GM20431 (cell line): ENCODE measurements around the gene GORASP1.

ENCODE experiments used
- in situ Hi-C: fragments of 300-500 bp; cut with MseI, MboI; formaldehyde crosslinking; loops from one replicate; pipeline ENCODE4 v1.15.0; 2020; ENCODE audit warnings: low sequenced_read_pairs; ENCODE audit not compliant: unreplicated experiment

GORASP1 gene

DNA sequence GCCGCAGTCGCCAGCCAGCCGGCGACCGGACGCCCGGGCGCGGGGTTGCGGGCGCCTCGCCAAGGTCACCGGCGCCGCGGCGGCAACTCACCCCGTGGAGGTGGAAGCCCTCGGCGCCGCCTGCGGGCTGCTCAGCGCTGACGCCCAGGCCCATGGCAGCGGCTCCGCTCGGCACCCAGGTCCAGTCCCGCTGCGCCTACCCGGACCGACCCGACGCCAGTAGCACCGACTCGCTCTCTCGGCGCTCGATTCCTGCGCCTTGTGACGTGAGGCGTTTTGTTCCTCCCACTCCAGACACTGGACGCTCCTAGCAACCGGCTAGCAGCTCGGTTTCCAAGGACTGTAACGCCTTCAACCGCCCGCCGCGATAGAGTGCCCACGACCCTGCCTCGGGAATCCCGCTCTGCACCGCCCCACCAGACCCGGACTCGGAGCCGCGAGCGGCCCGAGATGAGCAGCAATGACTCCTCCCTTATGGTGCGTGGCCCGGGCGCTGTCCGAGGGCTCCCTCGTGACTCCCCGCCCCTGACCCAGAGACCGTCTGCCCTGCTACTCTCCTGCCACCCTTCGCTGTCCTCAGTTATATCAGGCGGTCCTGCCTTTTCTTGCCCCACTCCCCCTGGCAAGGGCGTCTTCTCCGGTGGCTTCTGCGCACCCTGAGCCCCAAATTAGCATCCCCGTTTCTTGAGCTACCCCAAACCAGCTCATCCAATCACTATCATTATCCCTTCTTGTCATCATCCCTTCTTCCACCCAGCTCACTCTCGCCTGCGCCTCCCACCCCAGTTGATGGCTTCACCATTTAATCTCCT lies at the start of gene GORASP1, which contains the start of gene TTC21A:
GORASP1 (minus strand) TSS at position 240 of the 812 bp plus-strand sequence; CDS start at position 154, 86 bp downstream.
TTC21A (plus strand) TSS at position 293 of the 812 bp plus-strand sequence; CDS start at position 451, 158 bp downstream.
- in situ Hi-C loops: no loop called here

DNA sequence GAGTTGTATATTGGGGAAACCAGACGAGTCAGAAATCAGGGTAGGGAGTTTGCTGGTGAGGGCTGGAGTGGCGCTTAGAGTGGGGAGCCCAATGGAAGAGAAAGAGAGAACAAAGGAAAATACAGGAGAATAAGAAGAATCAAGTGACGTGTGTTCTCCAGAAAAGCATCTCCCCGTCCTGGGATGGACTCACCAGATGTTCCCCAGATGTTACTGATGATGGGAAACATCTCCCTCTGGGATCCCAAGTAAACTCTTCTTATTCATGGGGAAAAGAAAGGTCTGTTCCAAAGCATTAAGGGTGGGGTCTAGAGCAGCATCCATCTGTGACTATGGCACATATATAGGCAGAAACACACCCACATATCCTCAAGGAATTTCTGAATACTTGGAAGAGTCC lies 49.0 kb upstream of the GORASP1 start:
- in situ Hi-C loops: no loop called here

DNA sequence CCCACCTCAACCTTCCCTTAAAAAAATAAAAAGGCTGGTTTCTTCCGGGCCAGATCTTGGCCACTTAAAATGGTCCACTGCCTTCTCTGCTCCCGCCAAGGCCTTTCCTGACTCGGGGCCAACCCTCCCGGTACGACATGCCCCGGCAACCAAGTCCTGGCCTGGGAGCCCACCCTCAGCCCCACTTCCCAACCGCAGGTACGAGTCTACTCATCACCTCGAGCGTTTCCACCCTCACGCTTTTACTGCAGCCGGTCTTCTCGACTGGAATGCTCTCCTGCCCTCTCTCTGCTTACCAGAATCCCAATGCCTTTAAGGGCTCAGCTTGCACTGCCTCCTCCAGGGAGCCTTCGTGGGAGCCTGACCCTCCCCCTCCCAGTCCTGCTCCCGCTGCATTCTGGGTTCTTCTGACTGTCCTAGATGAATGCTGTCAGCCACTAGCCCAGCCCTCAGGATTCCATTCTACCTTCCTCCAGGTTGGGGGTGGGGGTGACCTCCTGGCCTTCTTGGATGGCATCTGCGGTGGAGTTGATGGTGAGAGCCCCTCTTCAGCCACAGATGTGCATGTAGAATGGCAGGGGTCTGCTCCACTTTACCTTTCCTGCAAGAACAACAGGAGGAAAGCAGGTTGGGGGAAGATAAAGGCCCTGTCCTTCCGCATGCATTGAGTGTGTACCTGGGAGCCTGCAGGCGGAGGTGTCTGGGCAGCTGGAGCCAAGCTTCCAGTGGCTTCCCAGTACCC lies 47.0 kb upstream of the GORASP1 start:
- in situ Hi-C loops: no loop called here

DNA sequence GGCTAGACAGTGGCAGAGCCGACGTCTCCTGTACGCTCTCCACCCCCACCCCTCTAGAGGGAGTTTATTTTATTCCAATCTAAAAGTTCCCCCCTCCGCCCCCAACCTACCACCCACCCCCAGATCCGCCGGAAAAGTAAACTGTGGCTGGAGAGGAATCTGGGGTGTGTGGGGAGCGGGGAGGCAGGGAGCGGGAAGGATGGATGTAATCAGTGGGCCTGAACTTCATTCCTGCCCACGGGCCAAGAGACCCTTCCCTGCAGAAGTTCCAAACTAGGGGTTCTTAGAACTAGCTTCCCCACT lies 46.5 kb upstream of the GORASP1 start:
- in situ Hi-C loops: no loop called here

DNA sequence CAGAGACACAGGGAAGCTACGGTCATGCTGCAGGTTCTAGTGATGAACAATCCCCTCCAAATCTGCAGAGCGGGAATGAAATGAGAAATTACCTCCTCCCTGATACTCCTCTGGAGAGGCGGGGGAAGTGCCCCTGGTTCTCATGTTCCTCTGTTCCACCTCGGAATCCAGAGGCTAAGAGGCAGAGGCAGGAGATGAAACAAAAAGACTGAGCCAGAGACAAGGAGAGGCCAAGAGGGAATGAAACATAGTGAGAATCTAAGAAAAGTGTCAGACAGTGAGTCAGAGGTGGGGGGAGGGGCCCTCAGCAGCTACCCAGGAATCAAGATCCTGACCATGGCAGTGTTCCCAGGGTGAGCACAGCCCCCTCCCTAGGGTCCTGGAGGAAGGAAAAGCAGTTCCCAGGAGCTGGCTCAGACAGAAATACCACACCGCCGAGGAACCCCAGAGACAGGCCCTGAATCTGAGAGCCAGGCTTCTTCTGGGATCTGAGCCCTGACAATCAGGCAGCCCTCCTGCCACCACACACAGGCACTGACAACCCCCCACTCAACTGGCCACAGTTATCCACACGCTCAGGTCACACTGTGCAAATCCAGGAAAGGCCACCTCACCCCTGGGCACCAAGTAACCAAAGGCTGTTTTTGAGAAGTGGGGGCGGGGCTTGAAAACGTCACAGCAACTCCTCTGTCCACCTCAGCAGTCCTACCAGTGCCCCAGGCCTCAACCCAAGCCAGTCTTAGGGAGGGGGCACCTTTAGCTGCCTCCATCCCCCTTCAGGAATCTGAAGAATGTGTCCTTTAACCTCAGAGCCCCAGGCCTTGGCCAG lies 43.6 kb upstream of the GORASP1 start:
- in situ Hi-C loops: no loop called here

DNA sequence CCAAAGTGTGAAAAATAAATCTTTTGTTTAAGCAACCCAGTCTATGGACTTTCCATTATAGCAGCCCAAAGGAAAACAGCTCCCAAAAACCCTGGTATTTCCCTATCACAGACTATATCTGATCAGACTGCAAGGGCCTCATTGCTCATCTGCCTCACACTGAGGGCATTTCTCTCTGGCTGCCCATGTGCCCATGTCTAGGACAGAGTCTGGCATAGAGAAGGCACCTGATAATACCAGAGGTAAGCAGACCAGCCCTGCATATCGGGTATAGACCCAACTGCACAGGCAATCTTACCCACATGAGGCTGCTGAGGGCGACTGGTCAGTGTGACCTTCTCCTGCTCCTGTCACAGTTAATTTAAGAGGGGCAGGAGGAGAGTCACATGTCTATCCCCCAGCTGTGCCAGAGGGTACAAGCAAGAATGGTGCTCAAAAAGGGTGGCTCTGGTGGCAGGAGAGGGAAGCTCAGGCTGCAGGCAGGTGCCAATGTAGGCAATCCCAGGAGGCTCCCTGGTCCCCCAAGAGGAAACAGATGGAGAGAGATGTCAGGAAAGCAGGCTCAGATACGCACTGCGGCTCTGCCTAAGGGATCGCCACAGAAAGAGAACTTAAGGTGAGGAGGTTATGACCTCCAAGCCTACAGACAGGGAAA lies 42.8 kb upstream of the GORASP1 start:
- in situ Hi-C loops: no loop called here

DNA sequence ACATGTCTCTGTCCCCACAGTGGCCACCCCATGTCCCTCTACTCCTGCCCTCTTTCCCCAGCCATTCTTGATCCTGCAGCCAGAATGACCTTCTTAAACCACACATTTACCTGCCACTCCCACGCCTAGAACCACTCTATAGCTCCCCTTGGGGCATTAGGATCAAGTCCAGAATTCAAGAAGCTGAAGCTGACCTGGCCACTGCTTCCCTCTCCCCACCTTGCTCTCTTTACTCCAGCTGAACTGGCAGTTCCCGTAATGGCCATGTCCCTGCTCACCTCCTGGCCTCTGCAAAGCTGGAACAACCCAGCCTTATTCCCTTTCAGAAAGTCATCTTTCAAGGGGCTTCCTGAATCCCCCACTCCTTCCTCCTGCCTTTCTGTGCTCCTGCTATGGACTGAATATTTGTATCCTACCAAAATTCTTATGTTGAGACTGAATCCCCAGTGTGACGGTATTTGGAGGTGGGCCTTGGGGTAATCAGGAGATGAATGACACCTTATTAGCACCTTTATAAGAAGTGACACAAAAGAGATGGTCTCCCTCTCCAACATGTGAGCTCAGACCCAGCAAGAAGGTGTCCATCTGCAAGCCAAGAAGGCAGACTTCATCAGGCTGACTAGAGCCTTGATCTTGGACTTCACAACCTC lies 42.2 kb upstream of the GORASP1 start:
- in situ Hi-C loops: no loop called here

DNA sequence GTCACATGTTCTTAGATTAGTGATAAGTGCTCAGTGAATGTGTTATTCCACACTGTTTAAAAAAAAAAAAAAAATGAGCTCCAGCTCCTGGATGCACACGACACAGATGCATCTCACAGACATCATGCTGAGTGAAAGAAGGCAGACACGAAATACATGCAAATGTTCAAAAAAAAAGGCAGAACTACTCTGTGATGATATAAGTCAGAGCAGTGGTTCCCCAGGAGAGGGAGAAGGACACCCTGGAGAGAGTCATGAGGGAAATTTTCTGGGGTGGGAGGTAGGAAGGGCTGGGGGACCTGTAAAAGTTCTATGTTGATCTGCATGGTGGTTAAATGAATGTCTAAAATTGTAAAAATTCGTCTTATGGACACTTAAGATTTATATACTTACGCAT lies 41.6 kb upstream of the GORASP1 start:
- in situ Hi-C loops: no loop called here

DNA sequence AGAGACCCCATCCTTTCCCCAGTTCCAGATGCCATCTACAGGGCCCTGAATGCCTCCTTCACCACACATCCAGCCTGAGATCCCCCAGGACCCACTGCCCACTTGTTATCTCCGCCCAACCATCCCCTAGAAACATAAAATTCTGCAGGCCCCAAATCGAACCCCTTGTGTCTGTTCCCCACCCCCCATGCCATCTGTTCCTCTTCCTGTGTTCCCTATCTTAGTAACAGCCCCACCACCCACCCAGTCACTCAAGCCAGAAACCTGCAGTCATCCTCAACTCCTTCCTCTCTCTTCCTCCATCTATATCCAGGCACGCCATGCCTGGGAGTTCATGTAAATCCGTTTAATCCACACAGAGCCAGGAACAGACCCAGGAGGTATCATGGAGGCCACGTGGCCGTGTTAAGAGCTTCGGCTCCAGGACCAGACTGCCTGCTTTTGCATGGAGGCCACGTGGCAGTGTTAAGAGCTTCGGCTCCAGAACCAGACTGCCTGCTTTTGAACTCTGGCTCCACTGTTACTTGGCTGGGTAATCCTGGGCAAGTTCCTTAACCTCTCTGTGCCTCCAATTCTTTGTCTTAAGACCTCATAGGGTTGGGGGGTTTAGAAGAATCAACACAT lies 41.1 kb upstream of the GORASP1 start:
- in situ Hi-C loops: no loop called here

DNA sequence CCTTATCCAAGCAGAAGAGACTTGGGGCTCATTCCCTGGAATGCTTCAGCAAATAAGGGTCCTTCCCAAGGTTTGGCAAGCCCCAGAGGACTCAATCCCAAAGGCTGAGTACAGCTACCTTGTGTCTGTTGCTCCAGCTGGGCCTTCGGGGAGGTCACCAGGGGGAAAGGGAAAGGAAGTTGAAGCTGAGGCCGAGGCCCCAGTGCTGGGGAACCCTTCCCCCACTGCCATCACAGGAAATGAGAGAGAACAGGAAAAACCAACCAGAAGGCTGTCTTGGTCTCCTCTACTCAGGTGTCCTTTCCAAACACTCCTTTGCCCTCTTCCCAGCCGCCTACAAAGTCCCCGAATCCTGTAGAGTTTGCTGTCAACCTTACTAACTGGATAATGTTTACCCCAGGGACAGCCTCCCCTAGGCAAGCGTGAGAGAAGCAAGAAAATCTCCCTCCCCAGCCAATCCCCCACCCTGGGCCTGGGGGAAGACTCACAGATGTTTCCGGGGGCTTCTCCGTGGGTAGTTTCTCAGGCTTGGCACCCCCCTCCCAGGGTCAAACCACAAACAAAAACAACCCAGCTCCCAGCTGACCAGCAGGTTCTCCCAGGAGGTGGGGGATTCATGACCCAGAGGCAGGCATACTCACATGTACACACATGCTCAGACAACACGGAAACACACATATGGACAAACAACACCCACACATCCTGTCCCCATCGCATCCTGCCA lies 40.4 kb upstream of the GORASP1 start:
- in situ Hi-C loops: no loop called here

DNA sequence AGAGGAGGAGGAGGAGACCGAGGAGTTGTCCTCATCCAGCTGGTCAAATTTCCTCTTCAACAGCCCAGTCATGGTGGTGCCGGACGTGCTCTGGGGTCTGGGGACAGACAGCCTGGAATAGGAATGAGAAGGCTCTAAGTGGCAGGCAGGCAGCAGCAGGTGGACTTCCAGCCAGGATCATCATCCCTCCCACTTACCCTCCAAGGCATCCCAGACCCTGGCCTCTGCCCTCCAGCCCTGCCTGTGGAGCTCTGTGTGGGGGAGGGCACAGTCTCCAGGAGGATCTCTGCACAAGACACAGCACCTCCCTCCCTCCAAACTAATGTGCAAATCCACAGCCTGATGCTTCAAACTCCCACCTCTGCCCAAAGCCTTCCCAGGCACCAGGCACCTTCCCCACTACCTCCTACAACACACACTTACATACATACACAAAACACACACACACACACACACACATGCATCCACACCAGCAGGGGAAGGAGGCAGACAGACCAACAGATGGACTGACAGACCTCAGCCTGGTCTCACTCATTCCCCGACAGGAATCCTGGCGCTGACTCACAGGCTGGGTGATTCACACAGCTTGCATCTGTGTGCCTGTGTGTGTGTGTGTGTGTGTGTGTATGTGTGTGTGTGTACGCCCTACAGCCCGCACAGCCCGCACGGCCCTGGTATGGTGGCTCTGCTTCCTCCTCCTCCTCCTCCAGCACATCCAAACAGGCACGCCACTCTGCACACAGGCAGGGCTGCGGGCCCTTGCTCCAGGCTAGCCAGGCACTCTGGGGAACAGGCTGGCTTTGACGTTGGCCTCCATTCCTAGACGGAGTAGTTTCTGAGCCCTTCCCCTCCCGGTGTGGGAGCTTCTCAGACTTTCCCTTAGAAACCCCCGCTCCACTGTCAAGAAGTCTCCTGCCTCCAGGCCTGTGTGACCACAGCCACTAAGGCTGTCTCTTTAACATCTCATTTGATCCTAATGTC lies 39.5 kb upstream of the GORASP1 start:
- in situ Hi-C loops: no loop called here

DNA sequence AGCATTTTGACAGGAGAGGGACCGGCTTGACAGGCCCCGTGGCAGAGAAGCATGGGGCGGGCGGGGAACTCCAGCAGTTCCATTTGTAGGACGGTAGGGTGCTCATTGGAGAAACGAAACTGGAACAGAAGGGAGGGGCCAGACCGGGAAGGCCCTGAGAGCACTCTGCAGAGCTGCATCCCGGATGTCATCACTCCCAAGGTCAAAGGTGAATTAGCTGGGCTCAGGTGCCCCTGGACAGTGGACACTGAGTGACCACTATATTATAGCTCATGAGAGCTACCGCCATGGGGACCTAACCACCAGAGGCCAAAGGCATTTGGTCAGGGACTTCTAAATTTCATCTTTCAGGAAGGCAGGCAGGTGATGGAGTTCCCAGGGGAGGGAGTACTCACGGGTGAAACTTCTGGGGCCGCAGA lies 38.7 kb upstream of the GORASP1 start:
- in situ Hi-C loops: no loop called here

DNA sequence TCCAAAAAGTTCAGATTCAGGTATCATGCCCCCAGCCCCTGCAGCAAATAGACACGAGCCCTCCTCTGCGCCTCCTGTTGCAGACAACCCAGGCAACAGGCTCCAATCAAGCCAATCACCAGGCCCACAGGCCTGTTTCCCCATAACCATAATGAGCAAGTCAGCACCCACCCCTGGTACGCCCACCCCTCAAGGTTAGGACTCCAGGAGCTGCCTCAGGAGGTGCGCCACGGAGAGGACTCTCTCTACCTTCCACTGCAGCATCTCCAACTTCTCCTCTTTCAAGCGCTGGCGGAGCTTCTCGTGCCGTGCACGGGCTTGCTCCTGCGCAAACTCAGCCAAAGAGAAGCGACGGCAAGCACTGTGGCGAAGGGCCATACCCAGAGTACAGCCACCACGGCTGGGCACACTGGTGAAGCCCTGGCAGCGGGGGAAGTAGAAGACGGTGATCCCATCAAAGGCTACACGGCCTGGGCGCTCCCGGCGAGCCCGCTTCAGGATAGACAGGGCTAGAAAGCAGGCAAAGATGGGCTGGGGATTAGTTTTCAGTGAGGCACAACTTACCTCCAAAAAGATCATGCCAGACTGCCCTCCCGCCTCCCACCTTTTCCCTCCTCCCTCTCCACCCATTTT lies 37.4 kb upstream of the GORASP1 start:
- in situ Hi-C loops: no loop called here

DNA sequence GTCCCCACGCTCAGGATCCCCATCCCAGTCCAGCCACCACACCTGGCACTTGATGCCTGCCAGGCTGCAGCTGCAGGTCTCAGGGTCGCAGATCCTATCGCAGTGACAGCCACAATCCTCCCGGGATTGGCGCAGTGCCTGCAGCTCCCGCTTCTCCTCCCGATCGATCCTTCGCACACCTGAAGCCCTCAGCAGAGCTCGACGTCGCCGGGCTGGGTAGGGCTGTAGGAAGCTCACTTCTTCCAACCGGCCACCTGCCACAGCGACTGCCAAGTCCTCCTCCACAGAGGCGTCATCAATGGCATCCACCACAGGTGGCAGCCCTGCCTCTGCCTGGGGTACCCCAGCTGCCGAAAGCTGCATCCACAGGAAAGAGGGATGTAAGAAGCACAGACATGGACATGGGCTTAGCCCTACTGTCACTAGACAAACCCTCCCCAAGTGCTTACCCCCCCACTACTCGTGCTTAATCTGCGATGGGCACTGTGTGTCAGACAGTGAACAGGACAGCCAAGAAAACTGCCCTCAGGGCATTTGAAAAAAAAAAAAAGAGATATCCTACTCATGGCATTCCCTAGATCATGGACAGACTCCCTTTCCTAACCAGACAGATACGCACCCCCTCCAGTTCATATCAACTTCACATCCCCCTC lies 36.8 kb upstream of the GORASP1 start:
- in situ Hi-C loops: no loop called here

DNA sequence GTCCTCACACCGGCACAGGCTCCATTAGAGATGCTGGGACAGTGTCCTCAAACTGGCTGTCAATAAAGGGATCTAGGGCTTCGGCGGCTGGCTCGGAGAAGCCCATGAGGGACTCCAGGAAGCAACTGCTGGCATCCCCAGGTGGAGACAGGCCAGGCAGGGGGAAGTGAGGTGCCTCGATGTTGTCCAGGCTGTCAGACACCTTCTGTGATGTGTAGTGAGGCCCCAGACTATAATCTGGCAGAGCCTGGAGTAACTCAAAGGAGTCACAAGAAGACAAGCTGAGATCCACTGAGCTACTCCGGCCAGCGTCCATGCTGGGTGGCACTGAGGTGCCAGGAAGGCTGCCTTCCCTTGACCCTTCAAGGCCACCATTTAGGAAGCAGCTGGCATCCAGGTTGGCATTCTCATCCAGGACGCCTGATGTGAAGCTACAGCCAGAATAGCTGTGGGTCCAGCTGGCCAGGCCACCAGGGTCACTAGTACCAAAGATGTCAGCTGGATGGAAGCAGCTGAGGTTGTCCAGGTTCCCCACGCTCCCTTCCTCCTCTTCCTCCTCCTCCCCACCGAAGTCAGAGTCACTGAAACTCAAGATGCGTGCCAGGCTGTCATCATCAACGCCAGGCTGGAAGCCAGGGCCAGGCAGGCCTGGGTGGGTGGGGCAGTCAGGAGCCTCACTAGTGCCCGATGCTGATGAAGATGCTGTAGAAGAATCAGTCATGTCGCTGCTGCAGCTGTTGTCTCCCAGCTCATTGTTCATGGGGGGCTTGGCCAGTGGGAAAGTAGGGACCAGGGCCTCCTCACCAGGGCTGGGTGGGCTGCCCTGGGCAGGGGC lies 35.8 kb upstream of the GORASP1 start:
- in situ Hi-C loops: no loop called here

DNA sequence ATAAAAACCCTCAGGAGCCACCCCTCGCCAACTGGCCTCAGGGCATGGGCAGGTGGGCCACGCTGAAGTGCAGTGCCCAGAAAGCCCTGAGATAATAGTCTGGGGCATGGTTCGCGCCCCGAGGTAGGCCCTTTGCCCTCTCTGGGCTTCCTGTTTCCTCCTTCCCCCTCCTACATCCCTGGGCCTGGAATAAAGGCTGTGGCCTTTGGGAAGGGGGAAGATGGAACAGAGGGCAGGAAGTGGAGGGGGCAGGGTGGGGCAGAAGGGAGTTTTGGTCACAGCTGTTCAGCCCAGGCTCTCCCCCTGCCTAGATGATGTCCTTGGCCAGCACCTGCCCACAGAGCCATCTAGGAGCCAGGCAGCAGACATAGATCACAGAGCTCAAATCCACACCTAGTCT lies 34.6 kb upstream of the GORASP1 start:
- in situ Hi-C loops: no loop called here
